Lung (tissue), 12 donors: ENCODE measurements around the gene DNM2. TPM values are rescaled to one million over a fixed set of nuclear protein-coding genes. Genes with fewer than 3 reads are reported as not detected.

Experiments
- ATAC-seq: fragments of 200-7000 bp; cut with Tn5 transposase; one replicate; pipeline ENCODE4 v1.9.1; 2020; ENCODE audit warnings: moderate number of reproducible peaks; ENCODE audit not compliant: insufficient read depth, low FRiP score
- DNase-seq, 3 donors: peaks; one replicate each; pipeline ENCODE4 v3.0.0-alpha.2; 2013 to 2017
- H3K27ac ChIP-seq, 2 donors: one replicate each; pipeline ENCODE4 v1.5.1; 2013; ENCODE audit warnings: mild to moderate bottlenecking in 2 of 2, moderate library complexity in 2 of 2, control low read depth in 1 of 2, inconsistent platforms in 1 of 2, low read depth in 1 of 2, low read length in 1 of 2
- H3K27me3 ChIP-seq, 3 donors: one replicate each; pipeline ENCODE4 v1.5.1; 2013; ENCODE audit warnings: low read length in 2 of 3; ENCODE audit not compliant: control insufficient read depth in 3 of 3, insufficient read depth in 3 of 3
- H3K36me3 ChIP-seq, 4 donors: one replicate each; pipeline ENCODE4 v1.5.1; 2013; ENCODE audit warnings: low read length in 4 of 4, mild to moderate bottlenecking in 1 of 4, moderate library complexity in 1 of 4; ENCODE audit not compliant: control insufficient read depth in 4 of 4, insufficient read depth in 4 of 4
- H3K4me1 ChIP-seq, 5 donors: one replicate each; pipeline ENCODE4 v1.5.1; 2013; ENCODE audit warnings: low read length in 5 of 5, mild to moderate bottlenecking in 2 of 5, moderate library complexity in 1 of 5; ENCODE audit not compliant: control insufficient read depth in 5 of 5, insufficient read depth in 5 of 5
- H3K4me3 ChIP-seq: one replicate; pipeline ENCODE4 v1.5.1; 2013; ENCODE audit warnings: mild to moderate bottlenecking, control low read depth, moderate library complexity
- H3K9ac ChIP-seq, 2 donors: one replicate each; pipeline ENCODE4 v1.5.1; 2013; ENCODE audit warnings: low read length in 2 of 2, control low read depth in 1 of 2; ENCODE audit not compliant: insufficient read depth in 1 of 2
- H3K9me3 ChIP-seq, 4 donors: one replicate each; pipeline ENCODE4 v1.5.1; 2013; ENCODE audit warnings: low read length in 3 of 4, mild to moderate bottlenecking in 1 of 4, moderate library complexity in 1 of 4; ENCODE audit not compliant: control insufficient read depth in 4 of 4, insufficient read depth in 3 of 4
- CTCF ChIP-seq: IDR thresholded peaks from 2 replicates; pipeline ENCODE4 v1.5.1; 2012; ENCODE audit warnings: mild to moderate bottlenecking; ENCODE audit errors: control extremely low read depth, extremely low read depth
- WGBS, 2 donors: extraction: QIAGEN DNeasy Blood & Tissue Kit; methylation state at CpG; one replicate each; pipeline ENCODE4 v1.1.7; 2013; 5-methylcytosine and 5-hydroxymethylcytosine counted together
- polyA plus RNA-seq, 2 donors: library from polyadenylated mRNA; stranded (reverse); fragments of 200-250 nt; gene quantifications; one replicate each; pipeline ENCODE4 v1.2.1, GENCODE V29; 2013
- total RNA-seq, 2 donors: library from RNA; depleted of rRNA in 1 of 2; stranded (reverse); fragments of >200 nt in 1 of 2; gene quantifications; one replicate each; pipeline ENCODE4 v1.2.1, GENCODE V29; 2014 to 2021
- donor health status: control.
- donor health status: control.
- donor health status: Bipolar disorder and iron deficiency.
- donor health status: healthy.
- donor health status: DM: yes; HTN: yes; CAD: no.

Gene DNM2
- total and polyA plus RNA-seq, 4 donors: 172 to 277 (median 204) TPM

DNA sequence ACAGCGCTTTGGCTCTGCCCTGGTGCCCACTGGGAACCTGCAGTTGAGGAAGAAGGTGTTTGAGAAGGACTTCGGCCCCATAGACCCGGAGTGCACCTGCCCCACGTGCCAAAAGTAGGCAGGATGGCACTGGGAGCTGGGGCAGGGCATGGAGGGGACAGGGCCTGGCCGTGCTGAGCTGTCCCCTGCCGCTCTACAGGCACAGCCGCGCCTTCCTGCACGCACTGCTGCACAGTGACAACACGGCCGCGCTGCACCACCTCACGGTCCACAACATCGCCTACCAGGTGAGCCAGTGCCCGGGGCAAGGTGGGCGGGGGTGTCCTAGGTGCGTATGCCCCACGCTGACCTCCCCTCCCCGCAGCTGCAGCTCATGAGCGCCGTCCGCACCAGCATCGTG, 5.1 kb upstream of the DNM2 start:
- H3K36me3 ChIP-seq: peaks cover 3 to 14% (median 11%) of the 10 kb centered on the region in 4 donors
- TF ChIP-seq CTCF: no peak
- no peaks in the 10 kb centered on the region for H3K27me3 ChIP-seq
- no peak overlapping the region for H3K27ac ChIP-seq
- no peaks in the 10 kb centered on the region for H3K4me1 ChIP-seq
- DNase-seq (no peak), ATAC-seq (no peak)
- H3K4me3 ChIP-seq: no peak overlapping the region
- no peaks in the 10 kb centered on the region for H3K9me3 ChIP-seq
- H3K9ac ChIP-seq: no peak overlapping the region
- 94 to 98% methylated on average over 23 of the region's 23 CpGs for WGBS, 2 donors

- H3K27me3 ChIP-seq: no peaks in the 10 kb centered on the region
- ATAC-seq: no peak
- 68 to 83% methylated on average over 5 of the region's 5 CpGs for WGBS, 2 donors
- no peaks in the 10 kb centered on the region for H3K4me1 ChIP-seq
- no peak overlapping the region for H3K27ac ChIP-seq
- no peak for TF ChIP-seq CTCF
- no peaks in the 10 kb centered on the region for H3K9me3 ChIP-seq
- DNase-seq: no peak
- no peak overlapping the region for H3K4me3 ChIP-seq
- no peak overlapping the region for H3K9ac ChIP-seq
- peaks cover 3 to 12% (median 8%) of the 10 kb centered on the region in 4 donors for H3K36me3 ChIP-seq
These were observed 4.6 kb upstream of the DNM2 start for GRCh38 chr19:10713317-10713716.

DNA sequence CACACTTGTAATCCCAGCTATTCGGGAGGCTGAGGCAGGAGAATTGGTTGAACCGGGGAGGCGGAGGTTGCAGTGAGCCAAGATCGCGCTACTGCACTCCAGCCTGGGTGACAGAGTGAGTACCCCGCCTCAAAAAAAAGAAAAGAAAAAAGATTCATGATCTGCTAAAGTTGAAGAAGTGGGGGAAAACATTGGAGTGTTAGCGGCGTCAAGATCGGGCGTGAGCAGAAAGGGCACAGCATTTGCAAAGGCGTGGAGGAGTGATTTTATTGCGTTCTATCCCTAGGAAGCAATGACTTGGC, 874 bp upstream of the DNM2 start:
- no peaks in the 10 kb centered on the region for H3K9me3 ChIP-seq
- peaks cover 0 to 15% (median 9%) of the 10 kb centered on the region in 5 donors for H3K4me1 ChIP-seq
- peaks cover 3 to 9% (median 6%) of the 10 kb centered on the region in 4 donors for H3K36me3 ChIP-seq
- TF ChIP-seq CTCF: no peak
- no peaks in the 10 kb centered on the region for H3K27me3 ChIP-seq
- H3K27ac ChIP-seq: peak overlapping the region in 1 of 2 donors; percentile 43
- no peak overlapping the region for H3K4me3 ChIP-seq
- 19 to 24% methylated on average over 12 of the region's 12 CpGs for WGBS, 2 donors
- ATAC-seq (no peak), DNase-seq (no peak)
- no peak overlapping the region for H3K9ac ChIP-seq
